HG03457 (cell line): ENCODE results near the gene ADAP2.
"Not testable (repeated sequence)": the region's sequence is repeated elsewhere in the genome, so short reads cannot be mapped to it uniquely, and the experiment has no call there.

Source experiments
- ATAC-seq: cut with Tn5 transposase; IDR thresholded peaks from one replicate; pipeline ENCODE4 v1.9.1; 2021; ENCODE audit warnings: moderate number of reproducible peaks; ENCODE audit not compliant: unreplicated experiment

The ADAP2 gene

GRCh38 chr17:30921544-30922196 is at the start of gene ADAP2:
TSS of gene ADAP2 (plus strand) at chr17:30921945. CDS start at chr17:30922015, 70 bp downstream.
- no peak for ATAC-seq

GRCh38 chr17:30886187-30886586 is 35.6 kb upstream of the ADAP2 start:
- no peak for ATAC-seq

GRCh38 chr17:30894236-30894635 is 27.5 kb upstream of the ADAP2 start:
- no peak for ATAC-seq

- ATAC-seq, result no peak
Measured at GRCh38 chr17:30897311-30897710, 24.4 kb upstream of the ADAP2 start.

- no peak for ATAC-seq
Measured at GRCh38 chr17:30905742-30906100, 16.0 kb upstream of the ADAP2 start.

GRCh38 chr17:30906101-30906911 is 15.4 kb upstream of the ADAP2 start, which contains the start of gene TEFM:
TSS of gene TEFM (minus strand) at chr17:30906238. CDS start at chr17:30906198, 40 bp downstream.
- peak; percentile 66 for ATAC-seq

- no peak for ATAC-seq
Measured at GRCh38 chr17:30908717-30909420, 12.9 kb upstream of the ADAP2 start.

GRCh38 chr17:30910151-30910550 is 11.6 kb upstream of the ADAP2 start:
- ATAC-seq, result not testable (repeated sequence)

GRCh38 chr17:30913955-30914354 is 7.8 kb upstream of the ADAP2 start:
- ATAC-seq, result no peak

- no peak for ATAC-seq
Measured at GRCh38 chr17:30915833-30916611, 5.7 kb upstream of the ADAP2 start.

GRCh38 chr17:30917050-30917449 is 4.7 kb upstream of the ADAP2 start:
- no peak for ATAC-seq

GRCh38 chr17:30920282-30920681 is 1.5 kb upstream of the ADAP2 start:
- ATAC-seq, result no peak

- ATAC-seq, result no peak
Measured at GRCh38 chr17:30920683-30921543, 832 bp upstream of the ADAP2 start.

- no peak for ATAC-seq
Measured at GRCh38 chr17:30922235-30923030, 688 bp downstream of the ADAP2 start.

- no peak for ATAC-seq
Measured at GRCh38 chr17:30924341-30924740, 2.6 kb downstream of the ADAP2 start.

GRCh38 chr17:30926516-30926915 is 4.8 kb downstream of the ADAP2 start:
- no peak for ATAC-seq

- no peak for ATAC-seq
Measured at GRCh38 chr17:30927756-30928155, 6.0 kb downstream of the ADAP2 start.

- ATAC-seq, result no peak
Measured at GRCh38 chr17:30928584-30928983, 6.8 kb downstream of the ADAP2 start.

GRCh38 chr17:30929081-30929633 is 7.4 kb downstream of the ADAP2 start:
- ATAC-seq, result no peak
